Progenitor cell of endocrine pancreas (in vitro differentiated cells): ENCODE results near the gene LRP1B. TPM values are rescaled to one million over a fixed set of nuclear protein-coding genes. Genes with fewer than 3 reads are reported as not detected.

Experiments used
- DNase-seq: peaks from one replicate; pipeline ENCODE4 v3.0.0; 2021; ENCODE audit warnings: low spot score; ENCODE audit not compliant: unreplicated experiment
- H3K27ac Mint-ChIP-seq: 2 replicates; pipeline ENCODE4 v1.8.0; 2021; ENCODE audit warnings: mild to moderate bottlenecking, moderate library complexity, mixed read lengths
- H3K27me3 Mint-ChIP-seq: 2 replicates; pipeline ENCODE4 v1.8.0; 2021; ENCODE audit warnings: mixed read lengths
- H3K36me3 Mint-ChIP-seq: 2 replicates; pipeline ENCODE4 v1.8.0; 2022; ENCODE audit warnings: mixed read lengths; ENCODE audit not compliant: insufficient read depth
- H3K4me1 Mint-ChIP-seq: 2 replicates; pipeline ENCODE4 v1.8.0; 2021; ENCODE audit warnings: low read depth, mixed read lengths
- H3K4me3 Mint-ChIP-seq: 2 replicates; pipeline ENCODE4 v1.8.0; 2021; ENCODE audit warnings: low read depth, mild to moderate bottlenecking, moderate library complexity, mixed read lengths
- H3K9me3 Mint-ChIP-seq: 2 replicates; pipeline ENCODE4 v1.8.0; 2021; ENCODE audit warnings: low read depth, mixed read lengths
- CTCF ChIP-seq: fragments of 200-600 bp; sonication (generic); IDR thresholded peaks from one replicate; pipeline ENCODE4 v1.5.0; 2021; ENCODE audit warnings: antibody characterized with exemption, mild to moderate bottlenecking; ENCODE audit not compliant: unreplicated experiment
- total RNA-seq: library from RNA; stranded (reverse); gene quantifications from 2 replicates; pipeline ENCODE4 v1.2.1, GENCODE V29; 2021

The LRP1B gene
- total RNA-seq, 1 donor from 2014 or later = 0.57 TPM

- Mint-ChIP-seq H3K9me3 (peaks cover 3% of the 10 kb centered on the region), H3K27me3 (no peaks in the 10 kb centered on the region), H3K27ac (no peak overlapping the region), H3K36me3 (no peaks in the 10 kb centered on the region), H3K4me1 (no peaks in the 10 kb centered on the region), H3K4me3 (no peak overlapping the region)
- DNase-seq = no peak
- TF ChIP-seq CTCF = no peak
These were observed 1183.6 kb downstream of the LRP1B start for GRCh38 chr2:140947236-140947635.

GRCh38 chr2:140943867-140944266 lies 1186.9 kb downstream of the LRP1B start:
- Mint-ChIP-seq H3K9me3 (peaks cover 3% of the 10 kb centered on the region), H3K27ac (no peak overlapping the region), H3K36me3 (no peaks in the 10 kb centered on the region), H3K4me1 (no peaks in the 10 kb centered on the region), H3K4me3 (no peak overlapping the region), H3K27me3 (no peaks in the 10 kb centered on the region)
- no peak for DNase-seq
- peak; percentile 35 for TF ChIP-seq CTCF

- Mint-ChIP-seq H3K27ac (no peak overlapping the region), H3K9me3 (peaks cover 3% of the 10 kb centered on the region), H3K4me1 (no peaks in the 10 kb centered on the region), H3K36me3 (no peaks in the 10 kb centered on the region), H3K4me3 (no peak overlapping the region), H3K27me3 (no peaks in the 10 kb centered on the region)
- TF ChIP-seq CTCF = no peak
- no peak for DNase-seq
These were observed 1188.5 kb downstream of the LRP1B start for GRCh38 chr2:140942284-140942683.

- Mint-ChIP-seq H3K27ac (no peak overlapping the region), H3K4me1 (no peaks in the 10 kb centered on the region), H3K27me3 (no peaks in the 10 kb centered on the region), H3K36me3 (no peaks in the 10 kb centered on the region), H3K4me3 (no peak overlapping the region), H3K9me3 (no peaks in the 10 kb centered on the region)
- no peak for DNase-seq
- TF ChIP-seq CTCF = no peak
These were observed 1201.0 kb downstream of the LRP1B start for GRCh38 chr2:140929849-140930248.

- Mint-ChIP-seq H3K4me3 (no peak overlapping the region), H3K36me3 (no peaks in the 10 kb centered on the region), H3K4me1 (no peaks in the 10 kb centered on the region), H3K27me3 (no peaks in the 10 kb centered on the region), H3K9me3 (no peaks in the 10 kb centered on the region), H3K27ac (no peak overlapping the region)
- no peak for TF ChIP-seq CTCF
- DNase-seq = no peak
These were observed 1212.4 kb downstream of the LRP1B start for GRCh38 chr2:140918426-140918825.
